IMR-90 (cell line): ENCODE measurements around the gene MAN2B1. TPM values are rescaled to one million over a fixed set of nuclear protein-coding genes. Genes with fewer than 3 reads are reported as not detected.

Experiments used
- ATAC-seq: fragments of 200-7000 bp; cut with Tn5 transposase; 2 replicates; pipeline ENCODE4 v1.9.1; 2020; ENCODE audit warnings: low read depth, mild to moderate bottlenecking, moderate library complexity
- BruUV-seq: library from RNA; stranded (reverse); fragments of 400-500 nt; replicated peaks from 2 replicates; lab custom pipeline; 2021; lab: Mats Ljungman, UMichigan
- CTCF ChIA-PET: fragments of 300-600 bp; formaldehyde crosslinking; extraction: SDS; loops from one replicate; lab custom pipeline; 2021; ENCODE audit warnings: antibody characterized with exemption; lab: Yijun Ruan, JAX
- POLR2A ChIA-PET: fragments of 300-600 bp; sonication (Branson Sonifier 250); formaldehyde crosslinking; loops from one replicate; lab custom pipeline; 2022; ENCODE audit warnings: antibody characterized with exemption; ENCODE audit not compliant: unreplicated experiment; lab: Charles Lee
- DNase-seq: peaks from one replicate; pipeline ENCODE4 v3.0.0; 2013
- H2AFZ ChIP-seq: replicated peaks from 2 replicates; pipeline ENCODE3; 2013; ENCODE audit warnings: low read length, mild to moderate bottlenecking; ENCODE audit not compliant: poor library complexity
- H2AK5ac ChIP-seq: 2 replicates; pipeline ENCODE4 v1.6.1; 2013; ENCODE audit warnings: low read depth, low read length, inconsistent platforms
- H2AK9ac ChIP-seq: replicated peaks from 2 replicates; pipeline ENCODE3; 2013; ENCODE audit warnings: mild to moderate bottlenecking, low read depth, low read length, moderate library complexity; ENCODE audit not compliant: poor library complexity
- H2BK120ac ChIP-seq: 2 replicates; pipeline ENCODE4 v1.6.1; 2013; ENCODE audit warnings: low read depth, low read length, inconsistent platforms
- H2BK15ac ChIP-seq: 3 replicates; pipeline ENCODE4 v1.6.1; 2013; ENCODE audit warnings: low read depth, low read length, inconsistent platforms
- H2BK20ac ChIP-seq: 2 replicates; pipeline ENCODE4 v1.6.1; 2013; ENCODE audit warnings: low read depth, mild to moderate bottlenecking, inconsistent platforms, low read length, moderate library complexity
- H2BK5ac ChIP-seq: 2 replicates; pipeline ENCODE4 v1.6.1; 2013; ENCODE audit warnings: mild to moderate bottlenecking, low read depth, low read length, inconsistent platforms; ENCODE audit not compliant: poor library complexity, severe bottlenecking
- H3K14ac ChIP-seq: replicated peaks from 2 replicates; pipeline ENCODE4 v1.6.1; 2013; ENCODE audit warnings: low read depth, low read length, inconsistent platforms
- H3K18ac ChIP-seq: 2 replicates; pipeline ENCODE4 v1.6.1; 2013; ENCODE audit warnings: low read depth, low read length, control low read depth
- H3K23ac ChIP-seq: 2 replicates; pipeline ENCODE4 v1.6.1; 2013; ENCODE audit warnings: low read depth, low read length, inconsistent platforms
- H3K27ac ChIP-seq: 2 replicates; pipeline ENCODE4 v1.5.1; 2013; ENCODE audit warnings: mild to moderate bottlenecking, control low read depth, low read length; ENCODE audit not compliant: insufficient read depth
- H3K27me3 ChIP-seq: 2 replicates; pipeline ENCODE4 v1.6.1; 2013; ENCODE audit warnings: low read length; ENCODE audit not compliant: control insufficient read depth, insufficient read depth
- H3K36me3 ChIP-seq: 2 replicates; pipeline ENCODE4 v1.6.1; 2013; ENCODE audit warnings: low read length, mixed read lengths; ENCODE audit not compliant: control insufficient read depth, insufficient read depth
- H3K4ac ChIP-seq: 2 replicates; pipeline ENCODE4 v1.6.1; 2013; ENCODE audit warnings: low read depth, low read length, inconsistent platforms
- H3K4me1 ChIP-seq: 2 replicates; pipeline ENCODE4 v1.6.1; 2013; ENCODE audit warnings: low read length, mixed read lengths; ENCODE audit not compliant: control insufficient read depth, insufficient read depth
- H3K4me2 ChIP-seq: 2 replicates; pipeline ENCODE4 v1.6.1; 2013; ENCODE audit warnings: low read depth, mild to moderate bottlenecking, control low read depth, low read length, moderate library complexity
- H3K4me3 ChIP-seq: 2 replicates; pipeline ENCODE4 v1.5.1; 2013; ENCODE audit warnings: low read depth, mild to moderate bottlenecking, control low read depth, low read length, moderate library complexity; ENCODE audit not compliant: insufficient read depth
- H3K56ac ChIP-seq: 2 replicates; pipeline ENCODE4 v1.6.1; 2013; ENCODE audit warnings: low read length, inconsistent platforms; ENCODE audit not compliant: insufficient read depth; ENCODE audit errors: extremely low read depth
- H3K79me1 ChIP-seq, 2 experiments: 2 replicates each; pipeline ENCODE4 v1.6.1; 2013; ENCODE audit warnings: low read length in 2 of 2, inconsistent platforms in 1 of 2, low read depth in 1 of 2
- H3K9ac ChIP-seq: 2 replicates; pipeline ENCODE4 v1.6.1; 2013; ENCODE audit warnings: low read depth, low read length, control low read depth
- H3K9me1 ChIP-seq: 2 replicates; pipeline ENCODE4 v1.6.1; 2013; ENCODE audit warnings: low read length, inconsistent platforms; ENCODE audit not compliant: insufficient read depth
- H3K9me3 ChIP-seq: 2 replicates; pipeline ENCODE4 v1.6.1; 2013; ENCODE audit warnings: low read length; ENCODE audit not compliant: control insufficient read depth, insufficient read depth
- H4K20me1 ChIP-seq: 2 replicates; pipeline ENCODE4 v1.6.1; 2013; ENCODE audit warnings: low read length, inconsistent platforms; ENCODE audit not compliant: insufficient read depth
- H4K5ac ChIP-seq: 2 replicates; pipeline ENCODE4 v1.6.1; 2013; ENCODE audit warnings: mild to moderate bottlenecking, low read depth, low read length, control low read depth
- H4K8ac ChIP-seq, 2 experiments: 2 replicates each; pipeline ENCODE4 v1.6.1; 2013; ENCODE audit warnings: low read depth in 2 of 2, low read length in 2 of 2, control low read depth in 1 of 2, inconsistent platforms in 1 of 2
- H4K91ac ChIP-seq: 2 replicates; pipeline ENCODE4 v1.6.1; 2013; ENCODE audit warnings: low read depth, low read length, inconsistent platforms; ENCODE audit not compliant: insufficient read depth
- CEBPB ChIP-seq: IDR thresholded peaks from 2 replicates; pipeline ENCODE4 v1.6.1; 2012; ENCODE audit warnings: low read depth, low read length, improper control_type of control experiment
- FOS ChIP-seq: fragments of 150-350 bp; IDR thresholded peaks from 2 replicates; pipeline ENCODE4 v1.6.1; 2016; ENCODE audit warnings: low read depth, low read length
- MAZ ChIP-seq: IDR thresholded peaks from 2 replicates; pipeline ENCODE4 v1.6.1; 2012; ENCODE audit warnings: low read depth, mild to moderate bottlenecking, low read length, improper control_type of control experiment, moderate library complexity, borderline replicate concordance
- NFE2L2 ChIP-seq: fragments of 150-350 bp; IDR thresholded peaks from 2 replicates; pipeline ENCODE4 v1.6.1; 2016; ENCODE audit warnings: low read depth, mild to moderate bottlenecking, low read length
- POLR2A ChIP-seq: IDR thresholded peaks from 2 replicates; pipeline ENCODE4 v1.6.1; 2012; ENCODE audit warnings: mild to moderate bottlenecking, low read depth, low read length
- RAD21 ChIP-seq: IDR thresholded peaks from 2 replicates; pipeline ENCODE4 v1.6.1; 2012; ENCODE audit warnings: low read length, improper control_type of control experiment
- RCOR1 ChIP-seq: IDR thresholded peaks from 2 replicates; pipeline ENCODE4 v1.6.1; 2012; ENCODE audit warnings: mild to moderate bottlenecking, low read length, improper control_type of control experiment; ENCODE audit not compliant: insufficient replicate concordance
- RFX5 ChIP-seq: IDR thresholded peaks from 2 replicates; pipeline ENCODE4 v1.8.0; 2012; ENCODE audit warnings: low read depth, mild to moderate bottlenecking, low read length, moderate library complexity
- SMC3 ChIP-seq: fragments of 150-350 bp; IDR thresholded peaks from 2 replicates; pipeline ENCODE4 v1.6.1; 2016; ENCODE audit warnings: low read depth, mild to moderate bottlenecking, antibody characterized with exemption, low read length, moderate library complexity
- USF2 ChIP-seq: fragments of 150-350 bp; IDR thresholded peaks from 2 replicates; pipeline ENCODE4 v1.6.1; 2017; ENCODE audit warnings: mild to moderate bottlenecking, antibody characterized with exemption, low read length, low read depth
- WGBS, 2 experiments: methylation state at CpG; one replicate each; pipeline versions ENCODE4 v1.1.5 to v1.1.7; 2013; ENCODE audit warnings: missing lambda C conversion rate in 2 of 2; ENCODE audit not compliant: insufficient read length in 1 of 2; ENCODE audit errors: extremely low coverage in 2 of 2; 5-methylcytosine and 5-hydroxymethylcytosine counted together
- dilution Hi-C: fragments of 300-500 bp; cut with HindIII; formaldehyde crosslinking; loops from one replicate; pipeline ENCODE4 v1.14.3; 2018; ENCODE audit warnings: low sequenced_read_pairs; ENCODE audit not compliant: unreplicated experiment
- in situ Hi-C: fragments of 300-500 bp; cut with MboI; formaldehyde crosslinking; loops from 3 replicates; pipeline ENCODE4 v1.14.3; 2019; ENCODE audit warnings: low sequenced_read_pairs, inconsistent platforms, mixed read lengths
- intact Hi-C: fragments of 100-400 bp; cut with micrococcal nuclease; formaldehyde crosslinking; loops from 2 replicates; pipeline ENCODE4 v1.10.0; 2022
- polyA plus RNA-seq, 3 experiments: library from polyadenylated mRNA; depleted of rRNA; stranded (reverse); fragments of >200 nt; gene quantifications; 2 replicates each; pipeline ENCODE4 v1.2.3, GENCODE V29; 2012; ENCODE audit warnings: low replicate concordance in 1 of 3
- total RNA-seq: library from RNA; depleted of rRNA; stranded (reverse); fragments of >200 nt; gene quantifications from 2 replicates; pipeline ENCODE4 v1.2.3, GENCODE V29; 2012

The MAN2B1 gene
- total and polyA plus RNA-seq, 2 of the 4 experiments (the other 2 are of a cell fraction), result 10.4 to 55.4 TPM

- ChIA-PET POLR2A (no interaction called here), CTCF (no interaction called here)
- Histone ChIP-seq H4K5ac (no peak overlapping the region), H2BK5ac (no peak overlapping the region), H3K4me1 (no peaks in the 10 kb centered on the region; the same call in 1 of the 2 replicates), H3K36me3 (peaks cover 49% of the 10 kb centered on the region), H2AK5ac (no peak overlapping the region), H3K4me2 (no peak overlapping the region), H4K20me1 (peaks cover 20% of the 10 kb centered on the region), H4K8ac (no peak overlapping the region), H3K9me1 (no peaks in the 10 kb centered on the region), H2BK15ac (no peak overlapping the region), H3K18ac (no peak overlapping the region), H3K27ac (no peak overlapping the region), H3K27me3 (no peaks in the 10 kb centered on the region), H3K79me1 (peaks cover 6 to 15% of the 10 kb centered on the region in 2 experiments), H2BK120ac (no peak overlapping the region), H3K14ac (no peak overlapping the region), H2AFZ (no peak overlapping the region), H2BK20ac (no peak overlapping the region), H2AK9ac (no peak overlapping the region), H3K23ac (no peak overlapping the region), H3K9me3 (peaks cover 41% of the 10 kb centered on the region), H3K4me3 (no peak overlapping the region), H3K9ac (no peak overlapping the region), H3K56ac (no peak overlapping the region), H4K91ac (no peak overlapping the region), H3K4ac (no peak overlapping the region)
- dilution Hi-C loops (no loop called here), in situ Hi-C loops (no loop called here), intact Hi-C loops (no loop called here)
- TF ChIP-seq POLR2A (no peak), USF2 (no peak), RAD21 (no peak), RFX5 (no peak), MAZ (no peak), FOS (no peak), NFE2L2 (no peak), SMC3 (no peak), CEBPB (no peak), RCOR1 (no peak)
- no TSS peak for BruUV-seq
- whole genome bisulfite sequencing, 2 experiments, result no CpG with 5 or more reads among the region's 4 CpGs
- ATAC-seq (peak; percentile 35; the same call in 1 of the 2 replicates), DNase-seq (peak; percentile 47)
Observed at GRCh38 chr19:12623361-12624031, 43.0 kb downstream of the MAN2B1 start.
